ENCODE results near the gene FOXN3.

The FOXN3 gene

DNA sequence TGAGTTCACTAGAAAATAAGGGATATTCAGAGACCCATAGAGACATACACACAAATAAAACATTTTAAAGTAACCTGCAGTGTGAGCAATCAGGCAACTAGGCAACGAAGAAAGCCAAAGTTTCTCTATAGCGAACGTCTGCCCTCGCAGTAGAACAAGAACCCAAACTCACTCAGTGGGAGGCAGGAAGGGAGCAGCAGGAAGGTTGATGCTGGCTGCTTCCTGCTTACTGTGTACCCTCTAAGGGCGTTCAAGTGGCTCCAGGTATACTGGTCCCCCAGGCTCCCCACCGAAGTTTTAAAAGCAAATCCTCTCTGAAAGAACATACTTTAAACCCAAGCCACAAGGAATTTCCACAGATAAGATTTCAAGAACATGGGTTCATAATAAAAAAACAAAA, 249.3 kb downstream of the FOXN3 start:
- no peak for TF ChIP-seq CTCF (IDR thresholded peaks at IDR 0.05; ENCODE audit: insufficient read depth, low read depth, low read length, missing control alignments)
- no peak for DNase-seq (ENCODE audit: low read depth)
- no peak overlapping the region for H3K4me3 ChIP-seq (ENCODE audit: low read length)

DNA sequence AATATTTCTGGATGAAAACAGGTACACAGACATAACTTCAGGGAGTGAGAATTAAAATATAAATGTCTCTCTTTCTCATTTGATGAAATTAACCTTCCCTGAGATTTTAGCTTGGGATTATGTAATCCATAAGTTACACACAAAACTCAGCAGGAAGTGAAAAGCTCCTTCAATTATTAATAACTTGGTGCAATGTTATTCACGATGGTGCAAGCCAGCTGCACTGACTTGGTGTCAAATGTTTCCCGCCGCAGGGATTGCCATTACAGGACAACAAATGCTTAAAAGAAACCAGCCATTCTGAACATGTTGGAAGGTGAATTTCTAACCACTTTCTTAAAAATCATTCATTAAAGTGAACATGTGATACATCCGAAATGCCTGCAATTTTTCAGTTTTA, 250.4 kb downstream of the FOXN3 start:
- H3K4me3 ChIP-seq (ENCODE audit: low read length): no peak overlapping the region
- no peak for DNase-seq (ENCODE audit: low read depth)
- no peak for TF ChIP-seq CTCF (IDR thresholded peaks at IDR 0.05; ENCODE audit: insufficient read depth, low read depth, low read length, missing control alignments)

- TF ChIP-seq CTCF (IDR thresholded peaks at IDR 0.05; ENCODE audit: insufficient read depth, low read depth, low read length, missing control alignments): no peak
- no peak overlapping the region for H3K4me3 ChIP-seq (ENCODE audit: low read length)
- DNase-seq (ENCODE audit: low read depth): no peak
Measured at GRCh38 chr14:89165189-89166181, 251.5 kb downstream of the FOXN3 start.

DNA sequence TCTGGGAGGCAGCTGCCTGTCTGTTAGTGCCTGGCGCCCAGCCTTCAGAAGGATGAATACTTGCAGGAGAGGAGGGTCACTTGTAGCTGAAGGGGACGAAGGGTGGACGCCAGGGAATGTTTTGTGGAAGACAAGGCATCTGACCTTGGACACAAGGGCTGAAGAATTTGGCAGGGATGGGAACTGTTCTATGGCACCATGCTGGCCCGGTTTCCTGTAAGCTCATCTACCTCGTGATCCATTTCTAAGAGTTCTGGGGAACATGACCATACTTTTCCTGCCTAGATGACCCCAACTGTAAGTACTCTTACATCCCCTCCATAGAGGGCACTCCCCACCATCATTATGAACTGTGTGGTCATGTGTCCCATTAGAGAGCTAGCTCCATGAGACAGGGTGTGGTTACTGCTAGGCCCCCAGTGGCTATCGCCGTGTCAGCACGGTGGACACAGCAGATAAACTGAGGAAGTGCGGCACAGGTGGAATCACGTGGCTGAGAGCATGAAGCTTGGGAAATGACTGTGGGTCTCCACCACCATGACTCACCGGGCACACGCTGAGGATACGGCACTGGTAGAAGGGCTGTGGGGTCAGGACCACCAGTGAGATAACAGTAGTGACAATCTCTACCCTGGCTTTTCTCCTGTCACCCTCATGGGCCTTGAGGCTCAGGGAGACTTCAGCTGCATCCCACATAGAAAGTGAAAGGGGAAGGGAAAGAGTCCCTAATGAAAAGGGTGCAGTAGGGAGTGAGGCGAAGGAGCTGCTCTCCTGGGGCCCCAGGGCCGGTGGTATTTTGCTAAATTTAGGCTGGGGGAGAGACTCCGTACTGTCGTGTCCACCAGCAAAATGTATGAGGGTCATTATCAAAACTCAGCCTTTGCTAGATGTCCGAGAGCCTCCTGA, 252.6 kb downstream of the FOXN3 start:
- DNase-seq (ENCODE audit: low read depth): no peak
- no peak overlapping the region for H3K4me3 ChIP-seq (ENCODE audit: low read length)
- no peak for TF ChIP-seq CTCF (IDR thresholded peaks at IDR 0.05; ENCODE audit: insufficient read depth, low read depth, low read length, missing control alignments)

DNA sequence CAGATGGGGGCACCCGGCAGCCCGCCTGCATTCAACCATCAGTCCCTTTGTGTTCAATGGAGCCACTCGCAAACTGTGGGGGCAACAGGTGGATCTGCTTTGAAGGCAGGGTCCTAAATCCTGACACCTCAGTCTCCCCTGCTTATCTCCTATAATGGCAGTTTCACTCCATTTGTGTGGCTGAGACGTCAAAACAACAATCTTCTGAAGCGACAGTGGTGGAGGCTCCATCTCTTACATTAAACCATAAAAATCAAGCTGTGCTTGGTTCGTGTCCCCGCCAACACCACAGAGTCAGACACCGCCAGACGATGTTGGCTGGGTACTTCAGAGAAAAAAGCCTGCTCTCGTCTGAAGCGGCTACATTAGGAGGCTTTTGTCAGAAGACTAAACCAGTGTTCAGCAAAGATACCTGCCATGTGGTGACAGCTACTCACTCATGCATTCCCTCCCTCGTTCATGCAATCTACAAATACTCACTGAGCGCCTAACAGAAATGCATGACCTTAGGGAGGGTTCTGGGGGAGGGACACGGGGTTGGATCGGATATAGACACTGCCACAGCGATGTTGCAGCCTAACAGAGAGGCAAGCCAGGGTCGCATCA, 253.9 kb downstream of the FOXN3 start:
- TF ChIP-seq CTCF (IDR thresholded peaks at IDR 0.05; ENCODE audit: insufficient read depth, low read depth, low read length, missing control alignments): no peak
- DNase-seq (ENCODE audit: low read depth): no peak

GRCh38 chr14:89162586-89162985, 254.4 kb downstream of the FOXN3 start:
- TF ChIP-seq CTCF (IDR thresholded peaks at IDR 0.05; ENCODE audit: insufficient read depth, low read depth, low read length, missing control alignments): no peak
- DNase-seq (ENCODE audit: low read depth): no peak
- no peak overlapping the region for H3K4me3 ChIP-seq (ENCODE audit: low read length)

More for the DNA sequence above, 253.9 kb downstream of the FOXN3 start:
- no peak overlapping the region for H3K4me3 ChIP-seq (ENCODE audit: low read length)
